GM18507 (cell line): ENCODE measurements around the gene REG1B.

Experiments
- DNase-seq: peaks from one replicate; pipeline ENCODE4 v3.0.0; 2011; ENCODE audit warnings: low read depth; ENCODE audit not compliant: insufficient read length; ENCODE audit errors: extremely low spot score
- FAIRE-seq: peaks from 2 replicates; lab custom pipeline; 2011; peaks lifted over from hg19 to GRCh38; lab: Jason Lieb, UNC

REG1B gene

GRCh38 chr2:79087785-79088364 lies at the start of gene REG1B:
Gene REG1B (minus strand): TSS chr2:79087993. CDS start chr2:79087612, 381 bp downstream.
- FAIRE-seq (no peak), DNase-seq (no peak)

- FAIRE-seq (no peak), DNase-seq (no peak)
Observed at GRCh38 chr2:79131687-79132086, 43.9 kb upstream of the REG1B start.

GRCh38 chr2:79129804-79130203 lies 42.0 kb upstream of the REG1B start:
- FAIRE-seq, result no peak
- no peak for DNase-seq

- DNase-seq (no peak), FAIRE-seq (no peak)
Observed at GRCh38 chr2:79129260-79129659, 41.5 kb upstream of the REG1B start.

- FAIRE-seq (no peak), DNase-seq (no peak)
Observed at GRCh38 chr2:79128406-79128805, 40.6 kb upstream of the REG1B start.

- FAIRE-seq (no peak), DNase-seq (no peak)
Observed at GRCh38 chr2:79125721-79125985, 37.9 kb upstream of the REG1B start.

GRCh38 chr2:79124907-79125720 lies 37.3 kb upstream of the REG1B start:
- DNase-seq (no peak), FAIRE-seq (no peak)

- DNase-seq (no peak), FAIRE-seq (no peak)
Observed at GRCh38 chr2:79122676-79123075, 34.9 kb upstream of the REG1B start.

GRCh38 chr2:79120194-79120713 lies 32.5 kb upstream of the REG1B start, which contains the start of gene REG1A:
Gene REG1A (plus strand): TSS chr2:79120488. CDS start chr2:79120862, 374 bp downstream.
- DNase-seq (no peak), FAIRE-seq (no peak)

- no peak for FAIRE-seq
- no peak for DNase-seq
Observed at GRCh38 chr2:79116997-79117928, 29.5 kb upstream of the REG1B start.

GRCh38 chr2:79114797-79115494 lies 27.2 kb upstream of the REG1B start:
- DNase-seq, result no peak
- no peak for FAIRE-seq

- FAIRE-seq (no peak), DNase-seq (no peak)
Observed at GRCh38 chr2:79112269-79112668, 24.5 kb upstream of the REG1B start.

- DNase-seq (no peak), FAIRE-seq (no peak)
Observed at GRCh38 chr2:79105259-79105658, 17.5 kb upstream of the REG1B start.

- FAIRE-seq, result no peak
- DNase-seq, result no peak
Observed at GRCh38 chr2:79103214-79103613, 15.4 kb upstream of the REG1B start.

GRCh38 chr2:79101024-79101423 lies 13.2 kb upstream of the REG1B start:
- DNase-seq (no peak), FAIRE-seq (no peak)

- FAIRE-seq (no peak), DNase-seq (no peak)
Observed at GRCh38 chr2:79100285-79100684, 12.5 kb upstream of the REG1B start.

GRCh38 chr2:79099140-79099686 lies 11.4 kb upstream of the REG1B start:
- FAIRE-seq (no peak), DNase-seq (no peak)

GRCh38 chr2:79097843-79098242 lies 10.1 kb upstream of the REG1B start:
- DNase-seq, result no peak

GRCh38 chr2:79090693-79091092 lies 2.9 kb upstream of the REG1B start:
- FAIRE-seq (no peak), DNase-seq (no peak)

More at GRCh38 chr2:79097843-79098242, 10.1 kb upstream of the REG1B start:
- FAIRE-seq, result no peak
